ENCODE measurements around the gene PARD3.

DNA sequence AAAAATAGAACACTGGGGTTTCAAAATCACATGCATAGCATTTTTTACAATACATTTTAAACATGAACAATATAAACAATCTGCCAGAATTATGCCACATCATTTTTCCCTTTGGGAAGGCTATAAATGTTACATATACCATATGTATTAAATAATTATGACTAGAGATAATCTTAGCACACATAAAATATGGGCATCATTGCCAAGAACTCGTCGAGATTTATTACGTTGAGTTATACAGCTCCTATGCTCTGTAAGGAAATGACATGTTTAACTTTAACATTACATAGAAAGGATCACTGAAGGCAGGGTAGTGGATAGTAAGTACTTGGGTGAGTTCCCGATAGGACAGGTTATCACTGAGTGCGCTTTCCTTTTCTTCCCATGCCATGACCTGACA lies 267.8 kb downstream of the PARD3 start:
- TF ChIP-seq CTCF (IDR thresholded peaks at IDR 0.05) (no peak), POLR2AphosphoS5 (IDR thresholded peaks at IDR 0.05) (no peak)
